BJ (cell line): ENCODE measurements around the gene RFPL1. TPM values are rescaled to one million over a fixed set of nuclear protein-coding genes. Genes with fewer than 3 reads are reported as not detected.

Source experiments
- CTCF ChIA-PET: fragments of 350-600 bp; formaldehyde crosslinking; extraction: SDS; loops from one replicate; lab custom pipeline; 2021; ENCODE audit warnings: antibody characterized with exemption, inconsistent platforms; lab: Yijun Ruan, JAX
- POLR2A ChIA-PET: fragments of 300-600 bp; sonication (Branson Sonifier 250); formaldehyde crosslinking; extraction: SDS; loops from one replicate; lab custom pipeline; 2021; ENCODE audit warnings: antibody characterized with exemption; lab: Charles Lee
- DNase-seq: peaks from one replicate; pipeline ENCODE4 v3.0.0-alpha.2; 2011; ENCODE audit warnings: low read depth
- H3K27me3 ChIP-seq: 2 replicates; pipeline ENCODE4 v1.6.0; 2011; ENCODE audit warnings: low read length; ENCODE audit not compliant: control insufficient read depth, insufficient read depth
- H3K36me3 ChIP-seq: 2 replicates; pipeline ENCODE4 v1.5.1; 2011; ENCODE audit warnings: low read length; ENCODE audit not compliant: control insufficient read depth, insufficient read depth
- H3K4me3 ChIP-seq: 2 replicates; pipeline ENCODE4 v1.5.1; 2011; ENCODE audit warnings: low read depth, mild to moderate bottlenecking, control low read depth, low read length
- polyA plus RNA-seq: library from polyadenylated mRNA; depleted of rRNA; stranded (reverse); fragments of >200 nt; gene quantifications from 2 replicates; pipeline ENCODE4 v1.2.3, GENCODE V29; 2011
- TF ChIP-seq, protein P1 (sequence below): IDR thresholded peaks from 2 replicates; pipeline ENCODE4 v1.5.1; 2011; ENCODE audit warnings: low read depth, mild to moderate bottlenecking, control low read depth, inconsistent platforms, low read length, moderate library complexity; ENCODE audit not compliant: insufficient read depth

The RFPL1 gene
- polyA plus RNA-seq, 1 experiment: not detected

GRCh38 chr22:29451863-29452262 lies 13.5 kb downstream of the RFPL1 start:
- Histone ChIP-seq H3K36me3 (no peaks in the 10 kb centered on the region), H3K27me3 (no peaks in the 10 kb centered on the region; the same call in 1 of the 2 replicates), H3K4me3 (no peak overlapping the region)
- TF ChIP-seq, protein P1, sequence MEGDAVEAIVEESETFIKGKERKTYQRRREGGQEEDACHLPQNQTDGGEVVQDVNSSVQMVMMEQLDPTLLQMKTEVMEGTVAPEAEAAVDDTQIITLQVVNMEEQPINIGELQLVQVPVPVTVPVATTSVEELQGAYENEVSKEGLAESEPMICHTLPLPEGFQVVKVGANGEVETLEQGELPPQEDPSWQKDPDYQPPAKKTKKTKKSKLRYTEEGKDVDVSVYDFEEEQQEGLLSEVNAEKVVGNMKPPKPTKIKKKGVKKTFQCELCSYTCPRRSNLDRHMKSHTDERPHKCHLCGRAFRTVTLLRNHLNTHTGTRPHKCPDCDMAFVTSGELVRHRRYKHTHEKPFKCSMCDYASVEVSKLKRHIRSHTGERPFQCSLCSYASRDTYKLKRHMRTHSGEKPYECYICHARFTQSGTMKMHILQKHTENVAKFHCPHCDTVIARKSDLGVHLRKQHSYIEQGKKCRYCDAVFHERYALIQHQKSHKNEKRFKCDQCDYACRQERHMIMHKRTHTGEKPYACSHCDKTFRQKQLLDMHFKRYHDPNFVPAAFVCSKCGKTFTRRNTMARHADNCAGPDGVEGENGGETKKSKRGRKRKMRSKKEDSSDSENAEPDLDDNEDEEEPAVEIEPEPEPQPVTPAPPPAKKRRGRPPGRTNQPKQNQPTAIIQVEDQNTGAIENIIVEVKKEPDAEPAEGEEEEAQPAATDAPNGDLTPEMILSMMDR: no peak
- DNase-seq: no peak
- ChIA-PET CTCF (no interaction called here), POLR2A (interaction anchor here (0.6 kb wide), 1 partner anchor 79 kb away, joined by 4 read pairs; no protein-coding TSS in a partner anchor)

GRCh38 chr22:29454276-29454675 lies 15.9 kb downstream of the RFPL1 start:
- TF ChIP-seq, protein P1: no peak
- ChIA-PET POLR2A (no interaction called here), CTCF (interaction anchor here (0.9 to 1.2 kb wide), 3 partner anchors 11 to 17 kb away, joined by 3 to 6 read pairs (median 3); no protein-coding TSS in a partner anchor)
- H3K4me3 ChIP-seq: no peak overlapping the region
- no peaks in the 10 kb centered on the region; the same call in 1 of the 2 replicates for H3K27me3 ChIP-seq
- DNase-seq: no peak
- no peaks in the 10 kb centered on the region for H3K36me3 ChIP-seq

DNA sequence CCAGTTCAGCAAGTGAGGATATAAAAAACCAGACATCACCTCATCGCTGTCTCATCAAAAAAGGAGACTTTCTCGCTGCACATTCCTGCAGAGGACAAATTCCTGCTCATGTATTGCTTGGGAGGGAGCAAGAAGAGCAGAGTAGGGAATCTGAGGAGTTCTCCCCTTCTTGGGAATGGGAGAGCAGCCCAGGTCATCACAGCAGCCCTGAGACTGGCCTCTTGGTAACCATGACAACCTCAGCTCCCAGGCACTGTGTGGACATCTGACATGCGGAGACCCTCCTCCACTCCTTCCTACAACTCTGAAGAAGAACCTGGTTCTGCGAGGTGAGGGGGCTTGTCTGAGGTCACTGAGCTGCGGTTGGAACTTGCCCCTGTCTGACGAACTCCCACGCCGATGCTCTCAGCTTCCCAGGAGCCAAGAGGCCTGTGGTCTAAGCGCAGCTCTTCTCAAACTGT lies 17.9 kb downstream of the RFPL1 start:
- no peaks in the 10 kb centered on the region for H3K36me3 ChIP-seq
- TF ChIP-seq, protein P1: no peak
- ChIA-PET POLR2A (no interaction called here), CTCF (no interaction called here)
- no peak overlapping the region for H3K4me3 ChIP-seq
- H3K27me3 ChIP-seq: no peaks in the 10 kb centered on the region; the same call in 1 of the 2 replicates
- no peak for DNase-seq

GRCh38 chr22:29457730-29458129 lies 19.3 kb downstream of the RFPL1 start:
- TF ChIP-seq, protein P1: no peak
- POLR2A ChIA-PET: no interaction called here
- Histone ChIP-seq H3K4me3 (no peak overlapping the region), H3K27me3 (no peaks in the 10 kb centered on the region; the same call in 1 of the 2 replicates), H3K36me3 (no peaks in the 10 kb centered on the region)
- no peak for DNase-seq
- CTCF ChIA-PET: no interaction called here

DNA sequence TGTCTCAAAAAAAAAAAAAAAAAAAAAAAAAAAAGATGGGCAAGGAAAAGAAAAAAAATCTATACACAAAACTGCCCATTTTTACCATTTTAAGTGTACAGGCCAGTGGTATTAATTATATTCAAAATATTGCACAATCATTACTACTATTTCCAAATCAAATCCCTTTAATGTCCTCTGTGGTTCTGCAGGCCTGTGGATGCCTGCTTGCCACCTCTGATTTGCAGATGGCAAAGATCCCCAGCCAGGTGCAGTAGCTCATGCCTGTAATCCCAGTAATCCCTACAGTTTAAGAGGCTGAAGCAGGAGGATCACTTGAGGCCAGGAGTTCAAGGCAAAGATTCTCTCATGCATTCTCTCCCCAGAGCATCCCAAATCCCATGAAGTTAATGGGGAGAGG lies 20.2 kb downstream of the RFPL1 start:
- POLR2A ChIA-PET: no interaction called here
- Histone ChIP-seq H3K36me3 (no peaks in the 10 kb centered on the region), H3K4me3 (no peak overlapping the region), H3K27me3 (no peaks in the 10 kb centered on the region; the same call in 1 of the 2 replicates)
- CTCF ChIA-PET: interaction anchor here (1.5 kb wide), 1 partner anchor 13 kb away, joined by 5 read pairs; no protein-coding TSS in a partner anchor
- DNase-seq: no peak
- TF ChIP-seq, protein P1: no peak
